T-helper 1 cell treated with Interleukin-12 subunit alpha and Interleukin-12 subunit beta and Interleukin-4 antibody, amounts not matched to agents 30 μg/mL and 1 μg/mL, for 36 hours (primary cell): Measurements from ENCODE around the gene CD200R1L.

Experiments used
- H3K27ac Mint-ChIP-seq: one replicate; pipeline ENCODE4 v1.8.0; 2021; ENCODE audit warnings: mild to moderate bottlenecking, mixed read lengths
- H3K27me3 Mint-ChIP-seq: one replicate; pipeline ENCODE4 v1.8.0; 2021; ENCODE audit warnings: low read depth, mixed read lengths
- H3K36me3 Mint-ChIP-seq: one replicate; pipeline ENCODE4 v1.8.0; 2021; ENCODE audit warnings: low read depth, mixed read lengths
- H3K4me1 Mint-ChIP-seq: one replicate; pipeline ENCODE4 v1.8.0; 2021; ENCODE audit warnings: low read depth, mixed read lengths
- H3K4me3 Mint-ChIP-seq: one replicate; pipeline ENCODE4 v1.8.0; 2021; ENCODE audit warnings: mild to moderate bottlenecking, moderate library complexity, mixed read lengths
- H3K9me3 Mint-ChIP-seq: one replicate; pipeline ENCODE4 v1.8.0; 2021; ENCODE audit warnings: mixed read lengths

CD200R1L gene

GRCh38 chr3:112811917-112812660 is 34.6 kb downstream of the CD200R1L start:
- no peaks in the 10 kb centered on the region for H3K9me3 Mint-ChIP-seq
- peaks cover 4% of the 10 kb centered on the region for H3K36me3 Mint-ChIP-seq
- H3K27ac Mint-ChIP-seq: no peak overlapping the region

GRCh38 chr3:112811131-112811884 is 35.4 kb downstream of the CD200R1L start:
- Mint-ChIP-seq H3K4me1 (peaks cover 25% of the 10 kb centered on the region), H3K27me3 (peaks cover 8% of the 10 kb centered on the region), H3K9me3 (no peaks in the 10 kb centered on the region)

More at GRCh38 chr3:112811917-112812660, 34.6 kb downstream of the CD200R1L start:
- H3K27me3 Mint-ChIP-seq: peaks cover 8% of the 10 kb centered on the region
- peaks cover 25% of the 10 kb centered on the region for H3K4me1 Mint-ChIP-seq
- H3K4me3 Mint-ChIP-seq: no peak overlapping the region

GRCh38 chr3:112810561-112810960 is 36.1 kb downstream of the CD200R1L start:
- peaks cover 2% of the 10 kb centered on the region for H3K9me3 Mint-ChIP-seq
- peaks cover 4% of the 10 kb centered on the region for H3K36me3 Mint-ChIP-seq
- no peak overlapping the region for H3K27ac Mint-ChIP-seq
- peaks cover 8% of the 10 kb centered on the region for H3K27me3 Mint-ChIP-seq
- no peak overlapping the region for H3K4me3 Mint-ChIP-seq
- H3K4me1 Mint-ChIP-seq: peaks cover 25% of the 10 kb centered on the region

More at GRCh38 chr3:112811131-112811884, 35.4 kb downstream of the CD200R1L start:
- Mint-ChIP-seq H3K36me3 (peaks cover 4% of the 10 kb centered on the region), H3K27ac (no peak overlapping the region), H3K4me3 (no peak overlapping the region)

GRCh38 chr3:112808136-112808535 is 38.5 kb downstream of the CD200R1L start:
- Mint-ChIP-seq H3K27ac (no peak overlapping the region), H3K9me3 (peaks cover 7% of the 10 kb centered on the region), H3K4me1 (peaks cover 12% of the 10 kb centered on the region), H3K4me3 (no peak overlapping the region), H3K36me3 (peaks cover under 1% of the 10 kb centered on the region), H3K27me3 (peaks cover 14% of the 10 kb centered on the region)

GRCh38 chr3:112807685-112808084 is 39.0 kb downstream of the CD200R1L start:
- Mint-ChIP-seq H3K9me3 (peaks cover 7% of the 10 kb centered on the region), H3K4me3 (no peak overlapping the region), H3K27ac (no peak overlapping the region), H3K36me3 (no peaks in the 10 kb centered on the region), H3K4me1 (peaks cover 11% of the 10 kb centered on the region), H3K27me3 (peaks cover 14% of the 10 kb centered on the region)

- H3K36me3 Mint-ChIP-seq: no peaks in the 10 kb centered on the region
- H3K4me3 Mint-ChIP-seq: no peak overlapping the region
- peaks cover 14% of the 10 kb centered on the region for H3K27me3 Mint-ChIP-seq
- peaks cover 7% of the 10 kb centered on the region for H3K9me3 Mint-ChIP-seq
- no peak overlapping the region for H3K27ac Mint-ChIP-seq
- H3K4me1 Mint-ChIP-seq: peaks cover 10% of the 10 kb centered on the region
These were observed 39.8 kb downstream of the CD200R1L start for GRCh38 chr3:112806903-112807302.

GRCh38 chr3:112805126-112805525 is 41.5 kb downstream of the CD200R1L start:
- Mint-ChIP-seq H3K27me3 (peaks cover 8% of the 10 kb centered on the region), H3K4me1 (peaks cover 9% of the 10 kb centered on the region), H3K27ac (no peak overlapping the region), H3K4me3 (no peak overlapping the region), H3K36me3 (no peaks in the 10 kb centered on the region), H3K9me3 (peaks cover 7% of the 10 kb centered on the region)

- H3K27ac Mint-ChIP-seq: no peak overlapping the region
- H3K27me3 Mint-ChIP-seq: peaks cover 5% of the 10 kb centered on the region
- no peak overlapping the region for H3K4me3 Mint-ChIP-seq
- H3K4me1 Mint-ChIP-seq: peaks cover 13% of the 10 kb centered on the region
- H3K36me3 Mint-ChIP-seq: no peaks in the 10 kb centered on the region
- H3K9me3 Mint-ChIP-seq: peaks cover 7% of the 10 kb centered on the region
These were observed 42.6 kb downstream of the CD200R1L start for GRCh38 chr3:112804021-112804420.

- H3K36me3 Mint-ChIP-seq: no peaks in the 10 kb centered on the region
- H3K9me3 Mint-ChIP-seq: peaks cover 7% of the 10 kb centered on the region
- no peak overlapping the region for H3K27ac Mint-ChIP-seq
- peaks cover 5% of the 10 kb centered on the region for H3K27me3 Mint-ChIP-seq
- H3K4me3 Mint-ChIP-seq: no peak overlapping the region
- peaks cover 13% of the 10 kb centered on the region for H3K4me1 Mint-ChIP-seq
These were observed 43.2 kb downstream of the CD200R1L start for GRCh38 chr3:112803467-112803866.

- Mint-ChIP-seq H3K4me3 (no peak overlapping the region), H3K9me3 (peaks cover 7% of the 10 kb centered on the region), H3K27me3 (peaks cover 5% of the 10 kb centered on the region), H3K36me3 (no peaks in the 10 kb centered on the region), H3K4me1 (peaks cover 9% of the 10 kb centered on the region), H3K27ac (no peak overlapping the region)
These were observed 44.3 kb downstream of the CD200R1L start for GRCh38 chr3:112802338-112802737.

GRCh38 chr3:112799946-112800345 is 46.7 kb downstream of the CD200R1L start:
- no peak overlapping the region for H3K27ac Mint-ChIP-seq
- no peak overlapping the region for H3K4me3 Mint-ChIP-seq
- no peaks in the 10 kb centered on the region for H3K27me3 Mint-ChIP-seq
- peaks cover 9% of the 10 kb centered on the region for H3K4me1 Mint-ChIP-seq
- H3K36me3 Mint-ChIP-seq: no peaks in the 10 kb centered on the region
- no peaks in the 10 kb centered on the region for H3K9me3 Mint-ChIP-seq

- Mint-ChIP-seq H3K27me3 (no peaks in the 10 kb centered on the region), H3K4me3 (no peak overlapping the region), H3K9me3 (no peaks in the 10 kb centered on the region), H3K36me3 (no peaks in the 10 kb centered on the region), H3K27ac (no peak overlapping the region), H3K4me1 (peaks cover 18% of the 10 kb centered on the region)
These were observed 52.0 kb downstream of the CD200R1L start for GRCh38 chr3:112794622-112795172.

- Mint-ChIP-seq H3K9me3 (peaks cover 3% of the 10 kb centered on the region), H3K4me3 (no peak overlapping the region), H3K27me3 (no peaks in the 10 kb centered on the region), H3K36me3 (no peaks in the 10 kb centered on the region), H3K4me1 (peaks cover 17% of the 10 kb centered on the region), H3K27ac (peak overlapping the region; percentile 2)
These were observed 53.2 kb downstream of the CD200R1L start for GRCh38 chr3:112793326-112794081.

- H3K4me3 Mint-ChIP-seq: no peak overlapping the region
- H3K4me1 Mint-ChIP-seq: peaks cover 17% of the 10 kb centered on the region
- peaks cover 15% of the 10 kb centered on the region for H3K9me3 Mint-ChIP-seq
- H3K27me3 Mint-ChIP-seq: no peaks in the 10 kb centered on the region
- no peak overlapping the region for H3K27ac Mint-ChIP-seq
- H3K36me3 Mint-ChIP-seq: peaks cover 5% of the 10 kb centered on the region
These were observed 54.9 kb downstream of the CD200R1L start for GRCh38 chr3:112791736-112792135.
